Kidney (tissue), 14 donors: ENCODE measurements around the gene ITPK1. TPM values are rescaled to one million over a fixed set of nuclear protein-coding genes. Genes with fewer than 3 reads are reported as not detected.
A peak's percentile ranks its signal among the peaks of the same experiment; 100 is the strongest.

ENCODE experiments used
- DNase-seq, 5 donors: peaks; one replicate each; pipeline ENCODE4 v3.0.0-alpha.2; 2013 to 2020
- FAIRE-seq: peaks from 2 replicates; lab custom pipeline; 2012; peaks lifted over from hg19 to GRCh38; lab: Jason Lieb, UNC
- H3K27ac ChIP-seq, 2 donors: one replicate each; pipeline ENCODE4 v1.7.0; 2013; ENCODE audit warnings: low read depth in 2 of 2, low read length in 2 of 2, inconsistent platforms in 1 of 2
- H3K27me3 ChIP-seq: one replicate; pipeline ENCODE4 v1.7.1; 2013; ENCODE audit warnings: low read length, inconsistent platforms; ENCODE audit not compliant: control insufficient read depth, insufficient read depth
- H3K36me3 ChIP-seq, 3 donors: one replicate each; pipeline versions ENCODE4 v1.7.0 to v1.7.1; 2013; ENCODE audit warnings: low read length in 3 of 3, control low read depth in 1 of 3, inconsistent platforms in 1 of 3; ENCODE audit not compliant: insufficient read depth in 3 of 3, control insufficient read depth in 2 of 3
- H3K4me1 ChIP-seq, 3 donors: one replicate each; pipeline versions ENCODE4 v1.7.0 to v1.7.1; 2013; ENCODE audit warnings: low read length in 3 of 3, inconsistent platforms in 1 of 3, low read depth in 1 of 3; ENCODE audit not compliant: control insufficient read depth in 2 of 3, insufficient read depth in 2 of 3
- H3K4me3 ChIP-seq, 3 donors: one replicate each; pipeline versions ENCODE4 v1.7.0 to v1.8.1; 2013; ENCODE audit warnings: low read length in 3 of 3, control low read depth in 1 of 3, inconsistent platforms in 1 of 3
- H3K9ac ChIP-seq, 3 donors: one replicate each; pipeline versions ENCODE4 v1.7.0 to v1.7.1; 2013; ENCODE audit warnings: low read length in 3 of 3, control low read depth in 1 of 3, inconsistent platforms in 1 of 3
- H3K9me3 ChIP-seq, 3 donors: one replicate each; pipeline versions ENCODE4 v1.7.0 to v1.7.1; 2013; ENCODE audit warnings: low read length in 3 of 3, control low read depth in 1 of 3, inconsistent platforms in 1 of 3; ENCODE audit not compliant: control insufficient read depth in 2 of 3, insufficient read depth in 1 of 3
- intact Hi-C: fragments of 100-400 bp; cut with DNase I; formaldehyde crosslinking; loops from one replicate; pipeline ENCODE4 v1.11.1; 2022
- polyA plus RNA-seq: library from polyadenylated mRNA; stranded (reverse); fragments of 350-450 nt; fragmentation: Illumina TruSeq; extraction: RNeasy Lipid Tissue Mini Kit (QIAGEN cat#74804); gene quantifications from one replicate; pipeline ENCODE4 v1.2.3, GENCODE V29; 2014; ENCODE audit warnings: low read depth, low replicate concordance; ENCODE audit not compliant: insufficient read depth
- total RNA-seq: library from RNA; stranded (reverse); fragmentation: NEBNext Ultra II Directional; extraction: Animal tissue kit (Norgen Biotek cat#: 25700); gene quantifications from one replicate; pipeline ENCODE4 v1.2.1, GENCODE V29; 2021
- TF ChIP-seq, protein P1 (sequence below): IDR thresholded peaks from 3 replicates; pipeline ENCODE4 v1.5.1; 2012; ENCODE audit warnings: mild to moderate bottlenecking, moderate library complexity, borderline replicate concordance; ENCODE audit not compliant: insufficient read depth; ENCODE audit errors: extremely low read depth
- donor health status: control.
- donor health status: control.
- donor health status: control.
- donor health status: control.
- donor health status: control.
- donor health status: DM: yes; HTN: yes; CAD: no.
- donor health status: Normal renal cell carcinoma (clear cell type).

Gene ITPK1
- total and polyA plus RNA-seq, 2 donors from 2014 or later = 43.6 to 92.0 TPM

DNA sequence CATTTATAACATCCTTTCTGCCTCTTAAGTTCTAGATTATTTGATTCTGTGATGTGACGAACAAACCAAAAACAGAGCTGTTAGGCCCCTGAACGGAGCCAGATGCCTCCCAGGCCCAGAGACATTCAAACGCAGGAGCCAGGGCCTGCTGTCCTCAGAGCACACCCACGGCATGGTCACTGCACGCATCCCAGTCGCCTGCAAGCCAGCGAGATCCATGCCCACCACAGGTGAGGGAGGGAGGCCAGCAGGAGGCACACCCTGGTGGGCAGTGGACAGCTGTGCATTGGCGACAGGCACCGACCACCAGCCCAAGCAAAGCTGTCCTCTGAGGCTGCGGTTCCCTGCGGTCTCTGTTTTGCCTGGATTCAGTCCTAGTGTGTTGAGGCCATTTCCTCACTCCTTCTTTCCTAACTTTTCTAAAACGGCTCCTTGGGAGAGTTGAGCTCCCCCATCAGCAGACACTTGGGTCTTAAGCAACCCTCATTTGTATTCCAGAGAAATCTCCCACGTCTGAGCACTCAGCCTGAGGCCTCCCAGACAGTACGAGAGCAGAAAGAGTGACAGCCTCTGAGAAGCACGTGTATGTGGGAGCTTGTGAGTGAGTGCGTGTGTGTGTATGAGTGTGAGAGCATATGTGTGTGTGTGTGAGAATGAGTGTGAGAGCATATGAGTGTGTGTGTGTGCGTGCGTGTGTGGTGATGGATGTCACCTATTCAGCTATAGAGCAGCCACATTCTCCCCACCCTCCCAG is 111.6 kb downstream of the ITPK1 start:
- intact Hi-C loops = no loop called here
- TF ChIP-seq, protein P1, sequence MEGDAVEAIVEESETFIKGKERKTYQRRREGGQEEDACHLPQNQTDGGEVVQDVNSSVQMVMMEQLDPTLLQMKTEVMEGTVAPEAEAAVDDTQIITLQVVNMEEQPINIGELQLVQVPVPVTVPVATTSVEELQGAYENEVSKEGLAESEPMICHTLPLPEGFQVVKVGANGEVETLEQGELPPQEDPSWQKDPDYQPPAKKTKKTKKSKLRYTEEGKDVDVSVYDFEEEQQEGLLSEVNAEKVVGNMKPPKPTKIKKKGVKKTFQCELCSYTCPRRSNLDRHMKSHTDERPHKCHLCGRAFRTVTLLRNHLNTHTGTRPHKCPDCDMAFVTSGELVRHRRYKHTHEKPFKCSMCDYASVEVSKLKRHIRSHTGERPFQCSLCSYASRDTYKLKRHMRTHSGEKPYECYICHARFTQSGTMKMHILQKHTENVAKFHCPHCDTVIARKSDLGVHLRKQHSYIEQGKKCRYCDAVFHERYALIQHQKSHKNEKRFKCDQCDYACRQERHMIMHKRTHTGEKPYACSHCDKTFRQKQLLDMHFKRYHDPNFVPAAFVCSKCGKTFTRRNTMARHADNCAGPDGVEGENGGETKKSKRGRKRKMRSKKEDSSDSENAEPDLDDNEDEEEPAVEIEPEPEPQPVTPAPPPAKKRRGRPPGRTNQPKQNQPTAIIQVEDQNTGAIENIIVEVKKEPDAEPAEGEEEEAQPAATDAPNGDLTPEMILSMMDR = no peak
- H3K4me1 ChIP-seq = peaks cover 0 to 12% (median 0%) of the 10 kb centered on the region in 3 donors
- H3K27ac ChIP-seq = no peak overlapping the region
- DNase-seq = no peak
- H3K4me3 ChIP-seq = no peak overlapping the region
- no peak for FAIRE-seq
- no peaks in the 10 kb centered on the region for H3K36me3 ChIP-seq
- H3K9ac ChIP-seq = no peak overlapping the region
- H3K9me3 ChIP-seq = no peaks in the 10 kb centered on the region
- no peaks in the 10 kb centered on the region for H3K27me3 ChIP-seq

- Histone ChIP-seq H3K4me3 (no peak overlapping the region), H3K4me1 (peaks cover 0 to 6% (median 0%) of the 10 kb centered on the region in 3 donors), H3K27me3 (no peaks in the 10 kb centered on the region), H3K9me3 (no peaks in the 10 kb centered on the region), H3K36me3 (no peaks in the 10 kb centered on the region), H3K27ac (no peak overlapping the region), H3K9ac (no peak overlapping the region)
- TF ChIP-seq, protein P1 = no peak
- FAIRE-seq (no peak), DNase-seq (peak in 1 of 5 donors; percentile 12)
- intact Hi-C loops = no loop called here
Measured at GRCh38 chr14:93002851-93003298, 112.8 kb downstream of the ITPK1 start.

DNA sequence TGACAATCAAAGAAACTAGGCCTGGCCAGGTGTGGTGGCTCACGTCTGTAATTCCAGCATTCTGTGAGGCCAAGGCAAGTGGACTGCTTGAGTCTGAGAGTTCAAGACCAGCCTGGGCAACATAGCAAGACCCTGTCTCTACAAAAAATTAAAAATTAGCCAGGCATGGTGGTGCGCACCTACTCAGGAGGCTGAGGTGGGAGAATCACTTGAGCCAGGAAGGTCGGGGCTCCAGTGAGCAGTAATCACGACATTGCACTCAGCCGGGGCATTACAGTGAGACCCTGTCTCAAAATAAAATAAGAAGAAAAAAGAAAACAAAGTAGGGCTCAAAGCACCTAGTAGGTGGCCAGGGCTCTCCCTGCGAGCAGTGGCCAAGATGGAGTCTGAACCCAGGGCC is 113.7 kb downstream of the ITPK1 start:
- Histone ChIP-seq H3K9me3 (no peaks in the 10 kb centered on the region), H3K27ac (no peak overlapping the region), H3K4me3 (no peak overlapping the region), H3K4me1 (no peaks in the 10 kb centered on the region), H3K36me3 (no peaks in the 10 kb centered on the region), H3K27me3 (no peaks in the 10 kb centered on the region), H3K9ac (no peak overlapping the region)
- no peak for DNase-seq
- TF ChIP-seq, protein P1 = no peak
- intact Hi-C loops = no loop called here
- no peak for FAIRE-seq
